Esophagus muscularis mucosa (tissue), 4 donors: Measurements from ENCODE around the gene GSE1. TPM values are rescaled to one million over a fixed set of nuclear protein-coding genes. Genes with fewer than 3 reads are reported as not detected.
A peak's percentile ranks its signal among the peaks of the same experiment; 100 is the strongest.

Source experiments
- DNase-seq: peaks from one replicate; pipeline ENCODE4 v3.0.0-alpha.2; 2017; ENCODE audit errors: extremely low spot score
- H3K27ac ChIP-seq, 4 donors: fragments of 200-600 bp; sonication (generic); replicated peaks in 1 of 4; 1 replicate in 3 of 4; 2 replicates in 1 of 4; pipeline ENCODE4 v1.5.1; 2016 to 2019; ENCODE audit warnings: mild to moderate bottlenecking in 1 of 4
- H3K27me3 ChIP-seq, 4 donors: fragments of 200-600 bp; sonication (generic); one replicate each; pipeline versions ENCODE4 v1.5.1 to v1.6.0; 2016 to 2019
- H3K36me3 ChIP-seq, 4 donors: fragments of 200-600 bp; sonication (generic); one replicate each; pipeline ENCODE4 v1.5.1; 2016 to 2019
- H3K4me1 ChIP-seq, 4 donors: fragments of 200-600 bp; sonication (generic); one replicate each; pipeline ENCODE4 v1.5.1; 2016 to 2019
- H3K4me3 ChIP-seq, 4 donors: fragments of 200-600 bp; sonication (generic); 1 replicate in 2 of 4; 2 replicates in 2 of 4; pipeline ENCODE4 v1.5.1; 2016 to 2019; ENCODE audit warnings: mild to moderate bottlenecking in 4 of 4, moderate library complexity in 1 of 4
- H3K9me3 ChIP-seq, 4 donors: fragments of 200-600 bp; sonication (generic); 1 replicate in 3 of 4; 2 replicates in 1 of 4; pipeline ENCODE4 v1.5.1; 2016 to 2019
- CTCF ChIP-seq, 3 experiments: fragments of 200-600 bp in 2 of 3; fragments of 450-650 bp in 1 of 3; sonication (generic) in 2 of 3; IDR thresholded peaks; one replicate each; pipeline ENCODE4 v1.5.1; 2017 to 2019; ENCODE audit warnings: antibody characterized with exemption in 3 of 3, mild to moderate bottlenecking in 2 of 3, moderate library complexity in 1 of 3
- EP300 ChIP-seq: sonication (generic); formaldehyde crosslinking; IDR thresholded peaks from one replicate; pipeline ENCODE4 v1.6.1; 2017; ENCODE audit warnings: antibody characterized with exemption
- POLR2A ChIP-seq: fragments of 450-650 bp; IDR thresholded peaks from one replicate; pipeline ENCODE4 v1.6.1; 2017; ENCODE audit warnings: antibody characterized with exemption, moderate library complexity, mild to moderate bottlenecking, low read depth
- POLR2AphosphoS5 ChIP-seq, 2 donors: sonication (generic); formaldehyde crosslinking; IDR thresholded peaks; one replicate each; pipeline ENCODE4 v1.6.1; 2017; ENCODE audit warnings: antibody characterized with exemption in 2 of 2
- WGBS: methylation state at CpG from one replicate; pipeline ENCODE4 v1.1.5; 2018; 5-methylcytosine and 5-hydroxymethylcytosine counted together
- intact Hi-C: fragments of 100-400 bp; cut with DNase I; formaldehyde crosslinking; loops from one replicate; pipeline ENCODE4 v1.15.1; 2023
- total RNA-seq, 4 donors: library from RNA; depleted of rRNA; stranded (reverse); fragments of >200 nt; gene quantifications; one replicate each; pipeline versions ENCODE4 v1.1.0 to v1.2.1, GENCODE V29; 2016

Gene GSE1
- total RNA-seq, 4 donors from 2014 or later, result 45.4 to 79.4 (median 49.5) TPM

- DNase-seq, result no peak
- H3K4me3 ChIP-seq, result no peak overlapping the region
- 91% methylated on average over 12 of the region's 12 CpGs for WGBS
- intact Hi-C loops, result no loop called here
- no peak overlapping the region for H3K27ac ChIP-seq
- H3K27me3 ChIP-seq, result no peaks in the 10 kb centered on the region
- TF ChIP-seq CTCF (IDR thresholded peaks at IDR 0.05) (no peak), POLR2A (no peak), POLR2AphosphoS5 (IDR thresholded peaks at IDR 0.05) (no peak), EP300 (no peak)
- H3K36me3 ChIP-seq, result no peaks in the 10 kb centered on the region
- H3K4me1 ChIP-seq, result peaks cover 24 to 69% (median 57%) of the 10 kb centered on the region in 4 donors
- no peaks in the 10 kb centered on the region for H3K9me3 ChIP-seq
Observed at GRCh38 chr16:85603203-85603755, 9.8 kb upstream of the GSE1 start.

- no peak for DNase-seq
- Histone ChIP-seq H3K4me3 (no peak overlapping the region), H3K4me1 (peaks cover 24 to 69% (median 57%) of the 10 kb centered on the region in 4 donors), H3K36me3 (no peaks in the 10 kb centered on the region), H3K27ac (no peak overlapping the region), H3K27me3 (no peaks in the 10 kb centered on the region), H3K9me3 (no peaks in the 10 kb centered on the region)
- 94% methylated on average over 11 of the region's 11 CpGs for WGBS
- intact Hi-C loops, result no loop called here
- TF ChIP-seq EP300, result no peak
- TF ChIP-seq POLR2AphosphoS5 (IDR thresholded peaks at IDR 0.05), result no peak
Observed at GRCh38 chr16:85604145-85604705, 8.9 kb upstream of the GSE1 start.

GRCh38 chr16:85605051-85605911 lies 7.8 kb upstream of the GSE1 start:
- 81% methylated on average over 22 of the region's 28 CpGs for WGBS
- TF ChIP-seq EP300, result no peak
- no peak for TF ChIP-seq POLR2AphosphoS5 (IDR thresholded peaks at IDR 0.05)
- no peak for TF ChIP-seq POLR2A
- TF ChIP-seq CTCF (IDR thresholded peaks at IDR 0.05), result no peak
- no peaks in the 10 kb centered on the region for H3K36me3 ChIP-seq
- peaks cover 29 to 68% (median 59%) of the 10 kb centered on the region in 4 donors for H3K4me1 ChIP-seq
- H3K4me3 ChIP-seq, result no peak overlapping the region
- no peak for DNase-seq
- peak overlapping the region in 1 of 4 donors; percentile 23 for H3K27ac ChIP-seq
- no peaks in the 10 kb centered on the region for H3K9me3 ChIP-seq
- intact Hi-C loops, result no loop called here
- H3K27me3 ChIP-seq, result no peaks in the 10 kb centered on the region

GRCh38 chr16:85605912-85606841 lies 6.9 kb upstream of the GSE1 start:
- H3K27me3 ChIP-seq, result no peaks in the 10 kb centered on the region
- peaks cover 37 to 68% (median 63%) of the 10 kb centered on the region in 4 donors for H3K4me1 ChIP-seq
- WGBS, result 74% methylated on average over 13 of the region's 22 CpGs
- H3K4me3 ChIP-seq, result no peak overlapping the region
- intact Hi-C loops, result no loop called here
- H3K36me3 ChIP-seq, result no peaks in the 10 kb centered on the region
- TF ChIP-seq EP300, result no peak
- no peak for TF ChIP-seq CTCF (IDR thresholded peaks at IDR 0.05)
- no peak for TF ChIP-seq POLR2AphosphoS5 (IDR thresholded peaks at IDR 0.05)
- TF ChIP-seq POLR2A, result no peak
- no peak for DNase-seq
- peak overlapping the region in 2 of 4 donors; percentile 23 to 30 for H3K27ac ChIP-seq
- H3K9me3 ChIP-seq, result no peaks in the 10 kb centered on the region
